AG04450 (cell line): ENCODE measurements around the gene NUP160. TPM values are rescaled to one million over a fixed set of nuclear protein-coding genes. Genes with fewer than 3 reads are reported as not detected.
"Not testable (repeated sequence)": the region's sequence is repeated elsewhere in the genome, so short reads cannot be mapped to it uniquely, and the experiment has no call there.

Experiments
- CTCF ChIA-PET: fragments of 300-600, 350-600 bp; formaldehyde crosslinking; extraction: SDS; loops from one replicate; lab custom pipeline; 2022; ENCODE audit warnings: antibody characterized with exemption, inconsistent platforms; lab: Charles Lee
- POLR2A ChIA-PET: fragments of 350-600 bp; formaldehyde crosslinking; extraction: SDS; loops from one replicate; lab custom pipeline; 2021; ENCODE audit warnings: antibody characterized with exemption, inconsistent platforms; lab: Yijun Ruan, JAX
- DNase-seq: peaks from one replicate; pipeline ENCODE4 v3.0.0-alpha.2; 2011; ENCODE audit warnings: low read depth, low spot score
- H3K27ac ChIP-seq: one replicate; pipeline ENCODE4 v1.5.1; 2012; ENCODE audit warnings: low read depth, low read length, control low read depth
- H3K27me3 ChIP-seq: one replicate; pipeline ENCODE4 v1.6.0; 2012; ENCODE audit warnings: low read length; ENCODE audit not compliant: control insufficient read depth, insufficient read depth
- H3K4me3 ChIP-seq: 2 replicates; pipeline ENCODE4 v1.5.1; 2011; ENCODE audit warnings: mild to moderate bottlenecking, low read depth, low read length, control low read depth
- H3K9me3 ChIP-seq: 2 replicates; pipeline ENCODE4 v1.5.1; 2012; ENCODE audit warnings: low read length; ENCODE audit not compliant: control insufficient read depth, insufficient read depth
- CTCF ChIP-seq: IDR thresholded peaks from 2 replicates; pipeline ENCODE4 v1.5.1; 2011; ENCODE audit warnings: low read depth, low read length, control low read depth, inconsistent platforms
- polyA plus RNA-seq: library from polyadenylated mRNA; depleted of rRNA; stranded (reverse); fragments of >200 nt; gene quantifications from 2 replicates; pipeline ENCODE4 v1.2.3, GENCODE V29; 2011; rRNA removed
- small RNA-seq: library from RNA; depleted of rRNA; stranded (forward); fragments of <200 nt; gene quantifications from one replicate; pipeline ENCODE3, GENCODE V24; 2012; ENCODE audit warnings: low read depth; ENCODE audit not compliant: insufficient read length

The NUP160 gene
- polyA plus RNA-seq, 1 experiment = 31.3 TPM

- no peak for DNase-seq
- no peak overlapping the region for H3K4me3 ChIP-seq
- ChIA-PET CTCF (no interaction called here), POLR2A (no interaction called here)
- no peaks in the 10 kb centered on the region for H3K9me3 ChIP-seq
- H3K27ac ChIP-seq = no peak overlapping the region
- no peaks in the 10 kb centered on the region for H3K27me3 ChIP-seq
- TF ChIP-seq CTCF = no peak
Measured at GRCh38 chr11:47750725-47751124, 97.4 kb downstream of the NUP160 start.

- CTCF ChIA-PET, POLR2A ChIA-PET, H3K27ac ChIP-seq: not testable (repeated sequence)
Measured at GRCh38 chr11:47742494-47742893, 105.7 kb downstream of the NUP160 start.

GRCh38 chr11:47737817-47738216 lies 110.3 kb downstream of the NUP160 start:
- H3K27me3 ChIP-seq, DNase-seq, H3K9me3 ChIP-seq, H3K4me3 ChIP-seq, POLR2A ChIA-PET, H3K27ac ChIP-seq, CTCF ChIA-PET: not testable (repeated sequence)

More at GRCh38 chr11:47742494-47742893, 105.7 kb downstream of the NUP160 start:
- not testable (repeated sequence) for H3K4me3 ChIP-seq, H3K9me3 ChIP-seq, DNase-seq, H3K27me3 ChIP-seq

GRCh38 chr11:47732271-47732670 lies 115.9 kb downstream of the NUP160 start:
- no peaks in the 10 kb centered on the region for H3K27me3 ChIP-seq
- POLR2A ChIA-PET = interaction anchor here (0.5 kb wide), 1 partner anchor 67 kb away, joined by 3 read pairs; no protein-coding TSS in a partner anchor
- DNase-seq = no peak
- H3K4me3 ChIP-seq = no peak overlapping the region
- CTCF ChIA-PET = no interaction called here
- no peak overlapping the region for H3K27ac ChIP-seq
- H3K9me3 ChIP-seq = no peaks in the 10 kb centered on the region
- no peak for TF ChIP-seq CTCF

- ChIA-PET CTCF (no interaction called here), POLR2A (no interaction called here)
- TF ChIP-seq CTCF = no peak
- Histone ChIP-seq H3K27ac (peak overlapping the region; percentile 34), H3K9me3 (no peaks in the 10 kb centered on the region), H3K4me3 (no peak overlapping the region), H3K27me3 (no peaks in the 10 kb centered on the region)
- DNase-seq = no peak
Measured at GRCh38 chr11:47731475-47731874, 116.7 kb downstream of the NUP160 start.

Small RNA genes lying within 50 kb of the gene (small RNA-seq; reads per million reads assigned to genes)
- gene AC021443.1 (not detected), gene RF00019 (not detected), gene RNA5SP340 (not detected)

Other genes with a start within 250 kb of the NUP160 start
- 175 and 194 TPM in 2 replicates for gene MTCH2, start 205.8 kb downstream of the NUP160 start, polyA plus RNA-seq
- 2.0 and 2.2 TPM in 2 replicates for gene AGBL2, start 133.0 kb downstream of the NUP160 start, polyA plus RNA-seq
- 60.6 and 74.2 TPM in 2 replicates for gene FNBP4, start 81.0 kb downstream of the NUP160 start, polyA plus RNA-seq
- gene PTPRJ, start 132.2 kb upstream of the NUP160 start, polyA plus RNA-seq = 5.2 and 6.2 TPM in 2 replicates